HG03354 (cell line): ENCODE results near the gene STAT3.
"Not testable (repeated sequence)": the region's sequence is repeated elsewhere in the genome, so short reads cannot be mapped to it uniquely, and the experiment has no call there.

Experiments used
- ATAC-seq: cut with Tn5 transposase; IDR thresholded peaks from one replicate; pipeline ENCODE4 v1.9.1; 2021; ENCODE audit warnings: mild to moderate bottlenecking; ENCODE audit not compliant: unreplicated experiment, poor library complexity, severe bottlenecking

The STAT3 gene

DNA sequence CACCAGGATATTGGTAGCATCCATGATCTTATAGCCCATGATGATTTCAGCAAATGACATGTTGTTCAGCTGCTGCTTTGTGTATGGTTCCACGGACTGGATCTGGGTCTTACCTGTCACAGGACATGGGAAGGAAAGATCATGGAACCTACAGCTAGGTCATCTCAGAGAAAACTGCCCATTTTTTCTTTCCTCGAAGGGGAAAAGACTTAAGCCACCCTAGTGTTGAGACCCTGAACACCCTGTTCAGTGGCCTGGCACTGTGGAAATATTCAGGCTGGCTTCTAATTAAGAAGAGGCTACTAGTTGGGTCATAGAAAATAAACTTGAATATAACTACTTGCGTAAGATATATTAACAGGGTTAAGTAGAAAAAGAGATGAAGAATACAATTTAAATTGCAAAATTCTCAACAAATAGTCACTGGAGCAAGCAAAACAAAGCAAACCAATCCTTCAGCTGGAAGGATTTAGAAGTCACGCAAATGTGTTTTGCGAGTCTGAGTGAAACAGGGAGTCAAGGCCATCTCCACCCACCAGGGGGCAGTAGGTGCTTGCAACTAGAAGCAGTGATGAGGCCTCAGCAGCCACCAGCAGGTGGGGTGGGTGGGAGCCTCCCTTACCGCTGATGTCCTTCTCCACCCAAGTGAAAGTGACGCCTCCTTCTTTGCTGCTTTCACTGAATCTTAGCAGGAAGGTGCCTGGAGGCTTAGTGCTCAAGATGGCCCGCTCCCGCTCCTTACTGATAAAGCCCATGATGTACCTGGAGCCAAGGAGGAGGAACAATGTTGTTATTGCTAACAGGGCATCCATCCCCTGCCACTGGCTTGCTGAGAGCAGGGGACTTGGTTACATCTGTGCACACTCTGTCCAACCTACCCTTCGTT is 65.6 kb downstream of the STAT3 start:
- peak; percentile 72 for ATAC-seq

DNA sequence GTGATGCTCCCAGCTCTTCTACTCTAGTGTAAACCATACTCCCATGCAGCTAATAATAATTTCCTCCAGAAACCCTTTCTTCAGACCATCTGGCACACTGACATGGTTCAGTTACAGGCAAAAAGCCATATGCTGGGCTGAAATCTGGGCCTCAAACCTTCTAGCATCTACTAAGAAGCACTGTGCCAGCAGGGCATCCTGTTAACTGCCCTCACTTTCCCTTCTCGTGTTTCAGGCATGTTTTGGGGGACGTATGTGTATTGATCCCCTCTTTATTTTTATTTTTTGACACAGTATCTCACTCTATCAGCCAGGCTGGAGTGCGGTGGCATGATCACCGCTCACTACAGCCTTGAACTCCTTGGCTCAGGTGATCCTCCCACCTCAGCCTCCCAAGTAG is 66.7 kb downstream of the STAT3 start:
- no peak for ATAC-seq

DNA sequence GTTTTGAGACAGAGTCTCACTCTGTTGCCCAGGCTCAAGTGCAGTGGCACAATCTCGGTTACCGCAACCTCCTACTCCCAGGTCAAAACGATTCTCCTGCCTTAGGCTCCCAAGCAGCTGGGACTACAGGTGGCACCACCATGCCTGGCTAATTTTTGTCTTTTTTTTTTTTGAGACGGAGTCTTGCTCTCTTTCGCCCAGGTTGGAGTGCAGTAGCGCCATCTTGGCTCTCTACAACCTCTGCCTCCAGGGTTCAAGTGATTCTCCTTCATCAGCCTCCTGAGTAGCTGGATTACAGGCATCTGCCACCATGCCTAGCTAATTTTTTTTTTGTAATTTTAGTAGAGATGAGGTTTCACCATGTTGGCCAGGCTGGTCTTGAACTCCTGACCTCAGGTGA is 70.3 kb downstream of the STAT3 start:
- not testable (repeated sequence) for ATAC-seq

DNA sequence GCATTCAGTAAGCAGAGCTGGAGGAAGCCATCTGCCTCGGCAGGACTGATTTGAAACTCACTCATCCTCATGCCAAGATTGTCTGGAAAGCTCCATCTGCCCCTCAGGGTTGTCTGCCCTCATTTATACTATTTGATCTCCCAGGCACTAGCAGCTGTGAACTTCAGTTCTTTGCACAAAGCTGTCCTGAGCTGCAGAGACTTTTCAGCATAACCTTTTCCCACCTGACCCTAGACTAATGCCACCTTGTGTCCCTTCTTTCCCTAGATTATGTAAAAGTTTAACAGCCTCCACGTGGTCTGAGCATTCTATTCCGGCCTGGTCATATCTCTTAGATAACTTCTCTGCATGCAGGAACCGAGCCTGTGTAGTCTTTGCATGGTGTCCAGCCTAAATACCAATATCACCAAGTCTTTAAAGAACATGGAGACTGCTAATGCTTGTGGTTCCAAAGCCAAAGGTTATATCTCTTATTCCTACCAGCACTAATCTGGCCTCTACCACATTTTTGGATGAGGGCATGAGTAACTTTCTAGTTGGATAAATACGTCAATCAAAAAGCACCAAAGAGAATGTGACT is 70.9 kb downstream of the STAT3 start:
- no peak for ATAC-seq

DNA sequence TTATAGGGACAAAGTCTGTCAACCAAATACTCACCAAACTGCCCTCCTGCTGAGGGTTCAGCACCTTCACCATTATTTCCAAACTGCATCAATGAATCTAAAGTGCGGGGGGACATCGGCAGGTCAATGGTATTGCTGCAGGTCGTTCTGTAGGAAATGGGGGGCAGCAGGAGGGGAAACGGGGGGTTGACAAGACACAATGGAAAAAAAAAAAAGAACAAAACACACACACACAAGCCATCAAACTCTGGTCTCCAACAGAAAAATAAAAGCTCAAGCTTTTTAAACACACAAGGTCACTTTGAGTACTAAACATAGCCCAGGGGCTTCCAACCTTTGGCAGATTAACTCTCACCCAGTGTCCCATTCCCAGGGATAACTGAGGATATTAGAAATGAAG is 71.5 kb downstream of the STAT3 start:
- no peak for ATAC-seq

DNA sequence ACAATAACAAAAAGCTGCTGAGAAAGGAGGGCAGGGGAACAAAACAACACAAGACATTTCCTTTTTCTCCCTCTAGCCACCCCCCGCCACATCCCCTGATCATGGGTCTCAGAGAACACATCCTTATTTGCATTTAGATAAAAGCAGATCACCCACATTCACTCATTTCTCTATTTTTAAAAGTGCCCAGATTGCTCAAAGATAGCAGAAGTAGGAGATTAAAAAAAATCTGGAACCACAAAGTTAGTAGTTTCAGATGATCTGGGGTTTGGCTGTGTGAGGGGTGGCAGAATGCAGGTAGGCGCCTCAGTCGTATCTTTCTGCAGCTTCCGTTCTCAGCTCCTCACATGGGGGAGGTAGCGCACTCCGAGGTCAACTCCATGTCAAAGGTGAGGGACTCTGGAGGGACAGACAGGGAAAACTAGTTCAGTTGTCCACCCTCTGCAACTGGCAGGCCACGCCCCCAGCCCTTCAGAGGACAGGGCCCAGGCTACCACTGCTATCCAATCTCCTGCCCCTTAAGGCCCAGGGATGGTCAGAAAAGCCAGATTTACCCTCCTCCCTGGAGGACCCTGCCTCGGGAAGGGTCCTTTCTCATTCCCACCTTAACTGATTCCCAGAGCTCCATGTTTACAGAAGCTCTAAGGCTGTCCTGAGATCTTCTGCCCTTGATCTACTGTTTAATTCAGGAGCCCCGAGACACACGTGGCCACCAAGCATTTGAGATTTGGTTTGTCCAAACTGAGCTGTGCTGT is 72.7 kb downstream of the STAT3 start:
- no peak for ATAC-seq

DNA sequence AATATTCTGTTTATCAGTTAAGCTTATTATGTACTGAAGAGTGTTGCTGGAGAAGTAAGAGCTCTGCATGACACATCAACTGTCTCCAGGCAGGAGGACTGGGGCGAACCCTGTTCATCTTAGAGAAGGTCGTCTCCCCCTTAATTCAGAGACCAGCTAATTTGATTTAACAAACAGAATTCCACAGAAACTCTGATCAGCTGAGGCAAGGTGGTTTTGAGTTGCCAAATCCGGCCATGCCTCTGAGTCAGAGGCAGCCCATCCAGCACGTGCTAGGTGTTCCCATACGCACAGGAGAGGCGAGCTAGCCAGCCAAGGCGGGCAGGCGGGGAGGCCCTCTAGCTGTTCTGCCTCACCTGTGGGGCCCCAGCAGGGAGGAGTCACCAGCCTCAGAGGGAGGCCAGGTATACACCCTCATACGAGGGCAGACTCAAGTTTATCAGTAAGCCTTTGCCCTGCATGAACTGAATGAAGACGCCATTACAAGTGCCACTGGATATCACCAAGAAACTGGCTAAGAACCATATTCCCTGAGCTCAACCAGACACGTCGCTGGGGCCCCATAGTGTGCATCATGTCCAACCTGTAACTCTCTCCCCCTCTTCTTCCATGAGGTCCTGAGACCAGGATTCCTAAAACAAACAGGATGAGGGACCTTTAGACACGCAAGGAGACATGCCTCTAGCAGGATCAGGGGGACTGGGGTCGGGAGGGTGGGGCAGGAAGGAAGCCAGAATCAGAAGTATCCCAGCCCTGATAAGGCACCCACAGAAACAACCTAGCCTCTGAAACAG is 74.3 kb downstream of the STAT3 start:
- no peak for ATAC-seq

DNA sequence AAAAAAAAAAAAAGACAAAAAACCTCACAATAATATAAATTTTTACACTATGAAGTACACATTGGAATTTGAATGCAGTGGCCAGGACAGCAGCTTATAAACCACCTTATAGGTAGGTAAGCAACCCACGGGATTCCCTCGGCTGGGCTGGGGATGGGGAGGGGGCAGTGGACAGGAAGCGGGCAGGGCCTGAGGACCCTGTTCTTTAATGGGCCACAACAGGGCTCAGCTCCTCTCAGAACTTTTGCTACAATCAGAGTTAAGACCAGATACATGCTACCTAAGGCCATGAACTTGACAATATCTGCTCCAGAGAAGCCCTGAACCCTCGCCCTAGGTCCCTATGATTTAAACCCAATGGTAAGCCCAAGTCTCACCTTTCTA is 74.9 kb downstream of the STAT3 start:
- ATAC-seq, result no peak

DNA sequence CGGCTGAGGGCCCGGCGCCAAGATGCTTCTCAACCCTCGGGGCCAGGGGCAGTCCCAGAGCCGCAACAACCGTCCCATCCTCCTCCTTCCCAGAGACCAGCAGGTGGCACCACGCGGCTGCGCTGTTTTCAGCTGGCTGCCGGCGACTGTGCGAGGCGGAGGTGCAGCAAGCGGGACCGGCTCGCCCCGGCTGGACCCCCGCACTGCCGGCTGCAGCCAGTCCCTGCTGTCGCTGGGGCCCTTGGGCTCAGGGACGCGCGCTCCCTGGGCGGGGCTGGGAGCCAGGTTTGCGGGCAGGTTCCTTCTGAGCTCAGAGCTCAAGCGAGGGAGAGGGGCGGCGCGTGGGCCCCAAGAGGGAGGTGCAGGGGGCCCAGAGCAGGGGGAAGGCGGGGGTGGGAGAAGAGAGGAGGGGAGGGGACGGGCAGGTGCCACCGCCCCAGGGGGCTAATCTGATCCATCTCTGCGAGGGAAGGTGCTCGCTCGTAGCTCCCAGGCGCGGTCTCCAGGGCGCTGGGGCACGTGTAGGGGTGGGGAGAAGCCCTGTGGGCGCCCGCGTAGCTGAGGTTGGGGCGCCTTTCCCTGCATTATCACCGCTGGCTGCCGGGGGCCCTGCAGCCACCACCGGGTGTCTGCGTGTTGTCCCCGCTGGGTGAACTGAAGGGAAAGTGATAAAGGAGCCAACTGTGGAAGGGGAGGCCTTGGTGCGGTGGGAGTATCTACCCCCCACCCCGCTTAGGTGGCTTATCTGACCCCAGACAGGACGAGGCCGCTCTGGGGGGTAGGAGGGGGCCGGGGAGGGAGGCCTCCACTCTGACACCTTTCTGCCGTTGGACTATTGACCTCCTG is 75.7 kb downstream of the STAT3 start:
- ATAC-seq, result peak; percentile 65

DNA sequence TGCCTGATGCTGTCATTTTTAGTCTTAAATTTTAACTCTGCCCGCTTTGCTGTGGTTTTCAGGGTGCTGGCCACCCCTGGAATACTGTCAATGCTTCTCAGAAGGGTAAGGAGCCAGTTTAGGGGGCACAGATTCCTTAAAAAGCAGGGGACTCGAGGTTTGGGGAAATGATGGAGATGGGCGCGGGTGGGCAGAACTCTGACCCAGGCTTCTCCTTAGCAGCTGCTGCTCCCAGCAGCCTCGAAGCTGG is 76.3 kb downstream of the STAT3 start:
- ATAC-seq, result no peak

DNA sequence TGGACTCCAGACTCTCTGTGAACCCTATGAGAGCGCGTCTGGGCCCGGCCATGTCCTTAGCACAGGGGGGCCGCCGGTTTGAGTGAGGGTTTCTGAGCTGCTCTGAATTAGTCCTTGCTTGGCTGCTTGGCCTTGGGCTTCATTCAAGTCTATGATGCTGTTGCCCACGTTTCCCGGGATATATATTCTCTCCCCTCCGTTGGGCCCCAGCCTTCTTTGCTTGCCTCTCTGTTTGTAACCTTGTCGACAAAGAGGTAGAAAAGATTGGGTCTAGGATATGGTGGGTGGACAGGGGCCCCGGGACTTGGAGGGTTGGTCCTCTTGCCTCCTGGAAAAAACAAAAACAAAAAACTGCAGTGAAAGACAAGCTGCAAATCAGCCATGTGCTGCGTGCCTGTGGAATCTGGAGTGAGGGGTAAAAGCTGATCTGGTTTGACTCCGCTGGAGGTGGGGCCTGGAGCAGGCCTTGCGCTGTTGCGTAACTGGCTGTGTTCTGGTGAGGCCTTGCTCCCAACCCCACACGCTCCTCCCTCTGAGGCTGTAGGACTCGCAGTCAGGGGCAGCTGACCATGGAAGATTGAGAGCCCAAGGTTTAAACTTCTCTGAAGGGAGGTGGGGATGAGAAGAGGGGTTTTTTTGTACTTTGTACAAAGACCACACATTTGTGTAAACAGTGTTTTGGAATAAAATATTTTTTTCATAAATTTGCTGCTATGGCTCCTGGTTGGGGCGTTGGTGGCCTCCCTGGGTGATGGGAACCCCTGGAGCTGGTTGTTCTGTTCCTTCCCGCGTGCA is 76.8 kb downstream of the STAT3 start:
- no peak for ATAC-seq

DNA sequence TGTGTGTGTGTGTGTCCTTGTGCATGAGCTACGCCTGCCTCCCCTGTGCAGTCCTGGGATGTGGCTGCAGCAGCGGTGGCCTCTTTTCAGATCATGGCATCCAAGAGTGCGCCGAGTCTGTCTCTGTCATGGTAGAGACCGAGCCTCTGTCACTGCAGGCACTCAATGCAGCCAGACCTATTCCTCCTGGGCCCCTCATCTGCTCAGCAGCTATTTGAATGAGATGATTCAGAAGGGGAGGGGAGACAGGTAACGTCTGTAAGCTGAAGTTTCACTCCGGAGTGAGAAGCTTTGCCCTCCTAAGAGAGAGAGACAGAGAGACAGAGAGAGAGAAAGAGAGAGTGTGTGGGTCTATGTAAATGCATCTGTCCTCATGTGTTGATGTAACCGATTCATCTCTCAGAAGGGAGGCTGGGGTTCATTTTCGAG is 77.4 kb downstream of the STAT3 start:
- no peak for ATAC-seq

DNA sequence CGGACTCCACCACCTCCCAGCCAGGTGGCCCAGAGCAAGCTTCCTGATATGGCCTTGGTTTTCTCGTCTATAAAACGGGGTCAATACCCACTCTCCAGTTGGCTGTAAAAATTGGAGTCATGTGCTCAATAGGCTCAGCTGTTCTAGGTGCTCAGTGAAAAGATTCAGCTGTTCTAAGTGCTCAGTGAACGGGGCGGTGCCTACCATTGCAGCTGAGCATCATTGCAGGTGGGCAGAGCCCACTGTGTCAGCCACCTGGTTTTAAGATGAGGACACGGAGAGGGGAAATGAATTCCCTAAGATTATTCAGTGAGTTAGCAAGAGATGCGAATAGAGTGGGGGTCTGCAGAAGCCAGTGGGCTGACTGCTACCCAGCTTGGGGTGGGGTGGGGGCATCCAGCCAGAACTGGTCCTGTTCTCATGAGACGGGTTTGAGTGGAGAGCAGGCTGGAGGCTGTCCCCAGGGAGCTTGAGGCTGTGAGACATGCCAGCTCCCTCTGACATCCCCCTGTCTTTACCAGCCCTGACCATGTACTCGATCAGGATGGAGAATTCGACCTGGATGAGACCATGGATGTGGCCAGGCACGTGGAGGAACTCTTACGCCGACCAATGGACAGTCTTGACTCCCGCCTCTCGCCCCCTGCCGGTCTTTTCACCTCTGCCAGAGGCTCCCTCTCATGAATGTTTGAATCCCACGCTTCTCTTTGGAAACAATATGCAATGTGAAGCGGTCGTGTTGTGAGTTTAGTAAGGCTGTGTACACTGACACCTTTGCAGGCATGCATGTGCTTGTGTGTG is 78.1 kb downstream of the STAT3 start:
- no peak for ATAC-seq

DNA sequence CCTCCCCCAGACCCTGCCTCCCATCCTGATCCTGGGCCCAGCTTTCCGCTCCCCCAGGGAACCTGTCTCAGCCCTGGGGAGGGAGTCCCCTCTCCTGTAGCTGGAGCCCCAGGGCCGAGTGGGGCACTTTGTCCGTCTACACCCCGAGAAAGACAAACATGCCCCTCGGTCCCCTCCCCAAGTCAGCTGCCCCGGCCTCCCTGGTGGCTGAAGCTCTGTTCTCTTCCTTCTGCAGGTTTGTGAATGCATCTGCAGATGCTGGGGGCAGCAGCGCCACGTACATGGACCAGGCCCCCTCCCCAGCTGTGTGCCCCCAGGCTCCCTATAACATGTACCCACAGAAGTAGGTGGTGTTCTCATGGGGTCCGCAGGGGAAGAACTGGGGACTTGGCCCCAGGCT is 79.1 kb downstream of the STAT3 start:
- no peak for ATAC-seq

DNA sequence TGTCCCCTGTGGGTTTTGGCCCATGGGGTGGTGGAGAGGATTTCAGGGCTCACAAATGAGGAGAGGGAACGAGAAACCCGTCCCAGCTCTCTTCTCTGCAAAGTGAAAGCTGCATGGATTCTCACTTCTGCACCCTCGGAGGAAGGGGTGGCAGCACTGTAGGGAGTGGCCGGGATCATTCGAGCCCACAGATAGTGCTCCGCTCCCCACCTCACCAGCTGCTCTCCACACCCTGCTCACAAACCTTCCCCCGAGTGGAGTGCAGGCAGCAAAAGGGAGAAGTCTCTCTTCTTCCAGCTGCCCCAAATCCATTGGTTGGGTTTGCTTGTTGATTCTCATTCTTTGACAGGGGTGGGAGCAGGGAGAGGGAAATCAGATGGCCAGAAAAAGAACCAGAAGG is 79.8 kb downstream of the STAT3 start:
- ATAC-seq, result no peak

DNA sequence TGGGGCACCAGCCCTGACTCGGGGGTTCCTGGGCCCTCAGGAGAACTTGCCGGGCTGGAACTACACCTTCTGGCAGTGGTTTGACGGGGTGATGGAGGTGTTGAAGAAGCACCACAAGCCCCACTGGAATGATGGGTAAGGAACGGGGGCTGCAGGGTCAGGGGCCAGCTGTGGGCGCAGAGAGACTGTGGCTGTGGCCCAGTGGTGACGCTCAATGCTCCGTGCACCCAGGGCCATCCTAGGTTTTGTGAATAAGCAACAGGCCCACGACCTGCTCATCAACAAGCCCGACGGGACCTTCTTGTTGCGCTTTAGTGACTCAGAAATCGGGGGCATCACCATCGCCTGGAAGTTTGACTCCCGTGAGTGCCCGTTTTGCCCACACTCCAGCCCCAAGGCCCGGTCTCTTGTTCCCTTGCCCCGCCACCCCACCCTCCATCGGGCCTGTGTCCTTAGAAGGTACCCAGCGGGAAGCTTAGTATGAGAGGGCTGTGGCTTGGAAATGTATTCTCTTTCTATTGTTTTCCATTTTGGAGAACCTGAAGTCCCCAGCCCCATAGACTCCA is 80.8 kb downstream of the STAT3 start:
- ATAC-seq, result no peak

DNA sequence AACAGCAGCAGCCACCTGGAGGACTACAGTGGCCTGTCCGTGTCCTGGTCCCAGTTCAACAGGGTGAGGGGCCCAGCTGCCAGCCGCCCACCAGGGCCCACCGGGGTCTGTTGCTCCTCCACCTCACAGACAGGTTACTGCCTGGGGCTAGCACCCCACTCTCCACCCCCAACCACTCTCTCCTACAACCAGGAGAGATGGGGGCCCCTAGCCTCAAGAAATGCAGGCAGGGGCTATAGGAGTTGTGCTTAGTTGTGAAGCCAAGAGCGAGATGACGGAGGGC is 81.9 kb downstream of the STAT3 start:
- ATAC-seq, result no peak
